ENCODE data around the gene ANKAR. TPM values are rescaled to one million over a fixed set of nuclear protein-coding genes. Genes with fewer than 3 reads are reported as not detected.

The ANKAR gene
- total RNA-seq, 6 experiments from 2014 or later = 1.4 to 2.2 (median 1.7) TPM

DNA sequence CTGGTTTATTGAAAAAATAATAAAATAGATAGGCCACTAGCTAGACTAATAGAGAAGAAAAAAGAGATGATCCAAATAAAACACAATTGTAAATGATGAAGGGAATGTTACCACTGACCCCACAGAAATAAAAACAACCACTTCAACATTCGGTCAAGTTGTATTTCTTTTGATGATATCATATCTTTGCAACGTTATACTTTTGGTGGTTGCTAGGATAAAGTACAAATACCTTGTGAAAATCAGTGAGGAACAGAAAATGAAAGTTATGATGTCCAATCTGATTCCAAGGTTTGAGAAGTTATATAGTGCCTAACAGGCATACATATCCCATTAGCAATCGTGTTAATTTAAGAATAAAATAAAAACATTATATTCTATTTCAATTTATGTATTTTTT, 19.8 kb upstream of the ANKAR start:
- TF ChIP-seq, protein P1, sequence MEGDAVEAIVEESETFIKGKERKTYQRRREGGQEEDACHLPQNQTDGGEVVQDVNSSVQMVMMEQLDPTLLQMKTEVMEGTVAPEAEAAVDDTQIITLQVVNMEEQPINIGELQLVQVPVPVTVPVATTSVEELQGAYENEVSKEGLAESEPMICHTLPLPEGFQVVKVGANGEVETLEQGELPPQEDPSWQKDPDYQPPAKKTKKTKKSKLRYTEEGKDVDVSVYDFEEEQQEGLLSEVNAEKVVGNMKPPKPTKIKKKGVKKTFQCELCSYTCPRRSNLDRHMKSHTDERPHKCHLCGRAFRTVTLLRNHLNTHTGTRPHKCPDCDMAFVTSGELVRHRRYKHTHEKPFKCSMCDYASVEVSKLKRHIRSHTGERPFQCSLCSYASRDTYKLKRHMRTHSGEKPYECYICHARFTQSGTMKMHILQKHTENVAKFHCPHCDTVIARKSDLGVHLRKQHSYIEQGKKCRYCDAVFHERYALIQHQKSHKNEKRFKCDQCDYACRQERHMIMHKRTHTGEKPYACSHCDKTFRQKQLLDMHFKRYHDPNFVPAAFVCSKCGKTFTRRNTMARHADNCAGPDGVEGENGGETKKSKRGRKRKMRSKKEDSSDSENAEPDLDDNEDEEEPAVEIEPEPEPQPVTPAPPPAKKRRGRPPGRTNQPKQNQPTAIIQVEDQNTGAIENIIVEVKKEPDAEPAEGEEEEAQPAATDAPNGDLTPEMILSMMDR (IDR thresholded peaks at IDR 0.05) = no peak
- H3K4me1 Mint-ChIP-seq (ENCODE audit: low read depth) = peaks cover 16% of the 10 kb centered on the region
- H3K27me3 Mint-ChIP-seq (ENCODE audit: insufficient read depth) = no peaks in the 10 kb centered on the region; the same call in 1 of the 2 replicates
- H3K4me3 Mint-ChIP-seq = no peak overlapping the region
- peaks cover 6% of the 10 kb centered on the region; the same call in 1 of the 2 replicates for H3K36me3 Mint-ChIP-seq (ENCODE audit: low read depth)
- no peaks in the 10 kb centered on the region for H3K9me3 Mint-ChIP-seq
- no peak overlapping the region; the same call in 1 of the 2 replicates for H3K27ac Mint-ChIP-seq
- no peak for DNase-seq

DNA sequence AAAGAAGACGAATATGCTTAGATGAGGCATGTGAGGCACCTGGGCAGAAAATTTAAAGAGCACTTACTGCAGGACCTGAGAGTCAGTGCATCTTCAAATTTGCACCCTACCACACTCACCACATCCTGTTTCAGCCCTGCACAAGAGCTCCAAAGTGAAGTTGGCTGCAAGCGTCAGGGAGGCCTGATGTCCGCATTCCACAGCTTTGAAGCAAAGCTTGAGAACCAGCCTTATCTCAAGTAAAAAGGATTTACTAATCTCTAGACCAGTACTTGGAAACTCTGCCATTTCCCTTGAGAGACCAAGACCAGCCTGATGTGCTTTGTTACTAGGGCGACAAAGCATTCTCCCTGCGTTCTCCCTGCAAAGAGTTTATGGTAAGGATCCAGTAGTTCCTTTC, 16.6 kb upstream of the ANKAR start:
- Mint-ChIP-seq H3K9me3 (no peaks in the 10 kb centered on the region), H3K4me1 (ENCODE audit: low read depth) (peaks cover 20% of the 10 kb centered on the region), H3K27me3 (ENCODE audit: insufficient read depth) (no peaks in the 10 kb centered on the region; the same call in 1 of the 2 replicates), H3K4me3 (no peak overlapping the region), H3K36me3 (ENCODE audit: low read depth) (no peaks in the 10 kb centered on the region), H3K27ac (no peak overlapping the region)
- DNase-seq = no peak
- TF ChIP-seq, protein P1 (IDR thresholded peaks at IDR 0.05) = no peak

DNA sequence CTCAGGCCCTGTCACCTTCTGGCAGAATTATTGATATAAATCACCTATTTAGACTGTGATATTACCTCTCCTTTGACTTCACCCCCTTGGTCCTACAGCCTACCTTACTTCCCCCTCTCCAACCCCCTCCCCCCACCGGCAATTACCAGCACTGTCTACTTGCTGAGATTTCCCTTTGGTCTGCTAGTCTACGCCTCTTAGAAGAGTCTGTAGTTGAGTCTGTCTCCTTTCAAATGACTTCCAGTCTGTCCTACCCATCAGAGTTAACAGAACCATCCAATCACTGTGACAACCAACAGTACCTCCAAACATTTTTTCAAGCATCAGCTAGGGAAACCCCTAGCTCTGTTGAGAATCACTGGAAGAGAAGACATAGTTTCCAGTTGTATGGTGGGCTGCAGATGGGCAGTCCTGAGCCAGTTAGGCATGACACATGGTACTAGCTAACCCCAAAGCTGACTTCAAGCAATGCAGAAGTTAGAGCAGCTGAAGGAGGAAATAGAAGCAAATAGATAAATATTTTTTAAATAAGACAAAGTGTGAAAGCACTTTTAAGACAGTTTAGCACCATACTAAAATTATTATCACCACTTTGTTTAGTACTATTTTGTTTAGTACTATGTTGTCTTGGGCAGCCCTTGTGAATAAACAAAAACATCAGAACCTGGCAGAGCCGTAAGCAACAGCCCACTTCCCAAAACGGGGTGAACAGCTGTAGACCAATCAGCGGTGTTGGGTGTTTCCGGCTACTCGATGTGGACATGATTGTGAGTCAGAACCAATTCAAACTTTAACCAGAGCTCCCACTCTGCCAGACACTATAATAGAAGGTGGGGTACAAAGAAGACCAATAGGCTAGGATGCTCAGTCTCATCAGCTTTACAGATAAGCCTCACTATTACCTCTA, 15.9 kb upstream of the ANKAR start:
- H3K4me3 Mint-ChIP-seq = no peak overlapping the region
- H3K27me3 Mint-ChIP-seq (ENCODE audit: insufficient read depth) = no peaks in the 10 kb centered on the region
- TF ChIP-seq, protein P1 (IDR thresholded peaks at IDR 0.05) = no peak
- H3K27ac Mint-ChIP-seq = no peak overlapping the region
- no peaks in the 10 kb centered on the region for H3K9me3 Mint-ChIP-seq
- H3K4me1 Mint-ChIP-seq (ENCODE audit: low read depth) = peaks cover 23% of the 10 kb centered on the region
- H3K36me3 Mint-ChIP-seq (ENCODE audit: low read depth) = no peaks in the 10 kb centered on the region; the same call in 1 of the 2 replicates
- no peak for DNase-seq

DNA sequence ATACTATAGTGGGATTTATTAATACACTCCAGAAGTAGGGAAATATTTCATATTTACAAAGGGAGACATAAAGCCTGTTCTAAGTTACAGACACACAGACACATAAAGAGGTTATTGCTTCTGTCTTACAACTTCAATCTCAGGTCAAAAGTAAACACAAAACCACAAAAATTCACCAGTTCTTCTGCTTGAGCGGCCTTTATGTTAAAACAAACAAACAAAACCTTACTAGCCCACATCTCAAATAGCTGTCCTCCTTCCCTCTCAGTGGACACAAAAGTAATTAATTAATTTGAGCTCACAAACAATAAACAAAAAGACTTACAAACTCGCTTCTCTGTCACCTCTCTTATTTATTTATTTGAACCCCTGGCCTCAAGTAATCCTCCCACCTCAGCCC, 14.7 kb upstream of the ANKAR start:
- no peaks in the 10 kb centered on the region; the same call in 1 of the 2 replicates for H3K36me3 Mint-ChIP-seq (ENCODE audit: low read depth)
- H3K9me3 Mint-ChIP-seq = no peaks in the 10 kb centered on the region
- H3K27ac Mint-ChIP-seq = no peak overlapping the region
- no peak for DNase-seq
- TF ChIP-seq, protein P1 (IDR thresholded peaks at IDR 0.05) = no peak
- H3K4me1 Mint-ChIP-seq (ENCODE audit: low read depth) = peaks cover 28% of the 10 kb centered on the region
- no peaks in the 10 kb centered on the region for H3K27me3 Mint-ChIP-seq (ENCODE audit: insufficient read depth)
- no peak overlapping the region for H3K4me3 Mint-ChIP-seq

DNA sequence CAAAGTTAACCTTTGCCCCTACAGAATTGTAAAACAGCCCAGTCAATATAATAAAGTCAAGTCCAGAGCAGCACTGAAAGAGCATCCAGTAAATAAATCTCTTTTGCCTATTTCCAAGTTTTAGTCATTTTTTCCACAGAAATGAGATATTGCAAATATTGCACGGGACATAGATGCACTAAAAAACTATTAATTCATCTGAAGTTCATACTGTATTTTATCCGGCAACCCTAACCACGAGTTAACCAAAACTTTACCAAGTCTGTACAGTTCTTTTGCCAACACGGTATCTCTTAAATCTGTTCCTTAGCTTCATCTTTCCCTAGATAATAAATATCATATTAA, 13.7 kb upstream of the ANKAR start:
- Mint-ChIP-seq H3K4me1 (ENCODE audit: low read depth) (peaks cover 22% of the 10 kb centered on the region), H3K4me3 (no peak overlapping the region), H3K27me3 (ENCODE audit: insufficient read depth) (no peaks in the 10 kb centered on the region), H3K27ac (no peak overlapping the region), H3K36me3 (ENCODE audit: low read depth) (no peaks in the 10 kb centered on the region; the same call in 1 of the 2 replicates), H3K9me3 (no peaks in the 10 kb centered on the region)
- DNase-seq = no peak
- TF ChIP-seq, protein P1 (IDR thresholded peaks at IDR 0.05) = no peak

Measured in HFFc6 (cell line).